Activated T-helper 1 cell treated with anti-CD3 and anti-CD28 coated beads, Interleukin-12 subunit alpha, Interleukin-12 subunit beta, Interleukin-2, Interleukin-4 antibody, amounts not matched to agents 30 ng/mL and 10 ng/mL and 1 ng/mL, durations not matched to agents 14 hours and 24 hours and 36 hours (primary cell): ENCODE measurements around the gene SF3B3. TPM values are rescaled to one million over a fixed set of nuclear protein-coding genes. Genes with fewer than 3 reads are reported as not detected.
"Not testable (repeated sequence)": the region's sequence is repeated elsewhere in the genome, so short reads cannot be mapped to it uniquely, and the experiment has no call there.

Source experiments
- DNase-seq: peaks from one replicate; pipeline ENCODE4 v3.0.0; 2021; ENCODE audit warnings: low spot score
- H3K27ac Mint-ChIP-seq: one replicate; pipeline ENCODE4 v1.8.0; 2021; ENCODE audit warnings: mild to moderate bottlenecking, mixed read lengths
- H3K27me3 Mint-ChIP-seq: one replicate; pipeline ENCODE4 v1.8.0; 2022; ENCODE audit warnings: mild to moderate bottlenecking, moderate library complexity, mixed read lengths; ENCODE audit not compliant: insufficient read depth
- H3K36me3 Mint-ChIP-seq: one replicate; pipeline ENCODE4 v1.8.0; 2021; ENCODE audit warnings: low read depth, mixed read lengths
- H3K4me1 Mint-ChIP-seq: one replicate; pipeline ENCODE4 v1.8.0; 2021; ENCODE audit warnings: low read depth, mixed read lengths
- H3K4me3 Mint-ChIP-seq: one replicate; pipeline ENCODE4 v1.8.0; 2021; ENCODE audit warnings: mild to moderate bottlenecking, moderate library complexity, mixed read lengths
- H3K9me3 Mint-ChIP-seq: one replicate; pipeline ENCODE4 v1.8.0; 2021; ENCODE audit warnings: mixed read lengths
- intact Hi-C: fragments of 100-400 bp; cut with micrococcal nuclease; formaldehyde crosslinking; loops from one replicate; pipeline ENCODE4 v1.15.1; 2024
- total RNA-seq: library from RNA; stranded (reverse); gene quantifications from 2 replicates; pipeline ENCODE4 v1.2.3, GENCODE V29; 2022

SF3B3 gene
- total RNA-seq, 1 donor from 2014 or later = 532 TPM

- H3K36me3 Mint-ChIP-seq, H3K9me3 Mint-ChIP-seq, H3K27me3 Mint-ChIP-seq, H3K27ac Mint-ChIP-seq, DNase-seq, H3K4me1 Mint-ChIP-seq, intact Hi-C loops, H3K4me3 Mint-ChIP-seq: not testable (repeated sequence)
These were observed 65.8 kb downstream of the SF3B3 start for GRCh38 chr16:70589416-70589815.

GRCh38 chr16:70589998-70590471 lies 66.4 kb downstream of the SF3B3 start:
- no peak overlapping the region for H3K27ac Mint-ChIP-seq
- no peaks in the 10 kb centered on the region for H3K4me1 Mint-ChIP-seq
- H3K36me3 Mint-ChIP-seq = no peaks in the 10 kb centered on the region
- H3K4me3 Mint-ChIP-seq = no peak overlapping the region
- intact Hi-C loops = no loop called here
- H3K9me3 Mint-ChIP-seq = no peaks in the 10 kb centered on the region
- H3K27me3 Mint-ChIP-seq = no peaks in the 10 kb centered on the region
- DNase-seq = no peak

GRCh38 chr16:70590722-70591415 lies 67.3 kb downstream of the SF3B3 start:
- H3K36me3 Mint-ChIP-seq = no peaks in the 10 kb centered on the region
- no peaks in the 10 kb centered on the region for H3K4me1 Mint-ChIP-seq
- no peak for DNase-seq
- H3K9me3 Mint-ChIP-seq = no peaks in the 10 kb centered on the region
- intact Hi-C loops = no loop called here
- H3K27me3 Mint-ChIP-seq = no peaks in the 10 kb centered on the region
- no peak overlapping the region for H3K4me3 Mint-ChIP-seq
- no peak overlapping the region for H3K27ac Mint-ChIP-seq

GRCh38 chr16:70591615-70592014 lies 68.0 kb downstream of the SF3B3 start:
- intact Hi-C loops = no loop called here
- no peaks in the 10 kb centered on the region for H3K9me3 Mint-ChIP-seq
- H3K4me3 Mint-ChIP-seq = no peak overlapping the region
- no peak overlapping the region for H3K27ac Mint-ChIP-seq
- H3K4me1 Mint-ChIP-seq = no peaks in the 10 kb centered on the region
- DNase-seq = no peak
- H3K36me3 Mint-ChIP-seq = no peaks in the 10 kb centered on the region
- H3K27me3 Mint-ChIP-seq = no peaks in the 10 kb centered on the region

GRCh38 chr16:70592106-70592571 lies 68.5 kb downstream of the SF3B3 start:
- Mint-ChIP-seq H3K4me3 (no peak overlapping the region), H3K4me1 (no peaks in the 10 kb centered on the region), H3K27ac (no peak overlapping the region), H3K27me3 (no peaks in the 10 kb centered on the region), H3K9me3 (no peaks in the 10 kb centered on the region), H3K36me3 (no peaks in the 10 kb centered on the region)
- no peak for DNase-seq
- intact Hi-C loops = no loop called here

GRCh38 chr16:70593544-70593943 lies 69.9 kb downstream of the SF3B3 start:
- no peaks in the 10 kb centered on the region for H3K4me1 Mint-ChIP-seq
- H3K36me3 Mint-ChIP-seq = no peaks in the 10 kb centered on the region
- no peaks in the 10 kb centered on the region for H3K27me3 Mint-ChIP-seq
- no peaks in the 10 kb centered on the region for H3K9me3 Mint-ChIP-seq
- no peak overlapping the region for H3K27ac Mint-ChIP-seq
- H3K4me3 Mint-ChIP-seq = no peak overlapping the region
- no peak for DNase-seq
- intact Hi-C loops = no loop called here

GRCh38 chr16:70594569-70594968 lies 71.0 kb downstream of the SF3B3 start:
- DNase-seq = no peak
- intact Hi-C loops = no loop called here
- Mint-ChIP-seq H3K4me3 (no peak overlapping the region), H3K4me1 (no peaks in the 10 kb centered on the region), H3K9me3 (no peaks in the 10 kb centered on the region), H3K36me3 (no peaks in the 10 kb centered on the region), H3K27ac (no peak overlapping the region), H3K27me3 (no peaks in the 10 kb centered on the region)

- H3K4me1 Mint-ChIP-seq = no peaks in the 10 kb centered on the region
- no peak overlapping the region for H3K27ac Mint-ChIP-seq
- no peaks in the 10 kb centered on the region for H3K36me3 Mint-ChIP-seq
- intact Hi-C loops = no loop called here
- peaks cover 5% of the 10 kb centered on the region for H3K27me3 Mint-ChIP-seq
- no peaks in the 10 kb centered on the region for H3K9me3 Mint-ChIP-seq
- no peak for DNase-seq
- no peak overlapping the region for H3K4me3 Mint-ChIP-seq
These were observed 73.7 kb downstream of the SF3B3 start for GRCh38 chr16:70597135-70597835.

GRCh38 chr16:70598937-70599503 lies 75.4 kb downstream of the SF3B3 start:
- H3K27me3 Mint-ChIP-seq = peaks cover 5% of the 10 kb centered on the region
- no peaks in the 10 kb centered on the region for H3K36me3 Mint-ChIP-seq
- H3K4me3 Mint-ChIP-seq = no peak overlapping the region
- H3K27ac Mint-ChIP-seq = no peak overlapping the region
- no peak for DNase-seq
- H3K9me3 Mint-ChIP-seq = no peaks in the 10 kb centered on the region
- intact Hi-C loops = no loop called here
- H3K4me1 Mint-ChIP-seq = no peaks in the 10 kb centered on the region

GRCh38 chr16:70600730-70601129 lies 77.1 kb downstream of the SF3B3 start:
- Mint-ChIP-seq H3K27ac (no peak overlapping the region), H3K9me3 (no peaks in the 10 kb centered on the region), H3K4me1 (no peaks in the 10 kb centered on the region), H3K27me3 (peaks cover 5% of the 10 kb centered on the region), H3K4me3 (no peak overlapping the region), H3K36me3 (no peaks in the 10 kb centered on the region)
- no peak for DNase-seq
- intact Hi-C loops = no loop called here

GRCh38 chr16:70601576-70602575 lies 78.3 kb downstream of the SF3B3 start:
- Mint-ChIP-seq H3K4me3 (no peak overlapping the region), H3K4me1 (no peaks in the 10 kb centered on the region), H3K27me3 (peaks cover 5% of the 10 kb centered on the region), H3K36me3 (no peaks in the 10 kb centered on the region), H3K9me3 (no peaks in the 10 kb centered on the region), H3K27ac (no peak overlapping the region)
- DNase-seq = no peak
- intact Hi-C loops = no loop called here

GRCh38 chr16:70602831-70603230 lies 79.2 kb downstream of the SF3B3 start:
- H3K27ac Mint-ChIP-seq = no peak overlapping the region
- no peaks in the 10 kb centered on the region for H3K4me1 Mint-ChIP-seq
- peaks cover 5% of the 10 kb centered on the region for H3K27me3 Mint-ChIP-seq
- H3K9me3 Mint-ChIP-seq = no peaks in the 10 kb centered on the region
- intact Hi-C loops = no loop called here
- DNase-seq = no peak
- H3K36me3 Mint-ChIP-seq = no peaks in the 10 kb centered on the region
- H3K4me3 Mint-ChIP-seq = no peak overlapping the region
